Fibroblast of the conjunctiva (primary cell): ENCODE results near the gene IGFLR1.
"Not testable (repeated sequence)": the region's sequence is repeated elsewhere in the genome, so short reads cannot be mapped to it uniquely, and the experiment has no call there.

Experiments
- DNase-seq: peaks from one replicate; pipeline ENCODE4 v3.0.0-alpha.2; 2010; ENCODE audit warnings: low read depth

The IGFLR1 gene

GRCh38 chr19:35777086-35777841 is 35.0 kb upstream of the IGFLR1 start:
- DNase-seq: no peak

- DNase-seq: no peak
Observed at GRCh38 chr19:35776102-35776788, 34.0 kb upstream of the IGFLR1 start.

GRCh38 chr19:35775298-35776101 is 33.2 kb upstream of the IGFLR1 start, which contains the start of gene ARHGAP33:
TSS of gene ARHGAP33 (plus strand) at chr19:35775564. CDS start at chr19:35775659, 95 bp downstream.
- DNase-seq: peak; percentile 88

- DNase-seq: no peak
Observed at GRCh38 chr19:35775046-35775297, 32.7 kb upstream of the IGFLR1 start.

- DNase-seq: no peak
Observed at GRCh38 chr19:35774274-35775045, 32.2 kb upstream of the IGFLR1 start.

- DNase-seq: no peak
Observed at GRCh38 chr19:35773020-35773806, 31.0 kb upstream of the IGFLR1 start.

GRCh38 chr19:35772362-35772761 is 30.1 kb upstream of the IGFLR1 start:
- DNase-seq: not testable (repeated sequence)

- DNase-seq: no peak
Observed at GRCh38 chr19:35768082-35768421, 25.8 kb upstream of the IGFLR1 start.

- DNase-seq: no peak
Observed at GRCh38 chr19:35767288-35768081, 25.2 kb upstream of the IGFLR1 start.

- no peak for DNase-seq
Observed at GRCh38 chr19:35766571-35767104, 24.4 kb upstream of the IGFLR1 start.

- DNase-seq: no peak
Observed at GRCh38 chr19:35764432-35765315, 22.4 kb upstream of the IGFLR1 start.

GRCh38 chr19:35760711-35761349 is 18.6 kb upstream of the IGFLR1 start:
- DNase-seq: no peak

GRCh38 chr19:35759697-35760096 is 17.4 kb upstream of the IGFLR1 start:
- DNase-seq: no peak

GRCh38 chr19:35757749-35758608 is 15.7 kb upstream of the IGFLR1 start, which contains the start of gene PROSER3:
TSS of gene PROSER3 (plus strand) at chr19:35758176. CDS start at chr19:35758216, 40 bp downstream.
- DNase-seq: peak; percentile 100

GRCh38 chr19:35757231-35757748 is 15.0 kb upstream of the IGFLR1 start:
- DNase-seq: peak; percentile 97

GRCh38 chr19:35756377-35757230 is 14.4 kb upstream of the IGFLR1 start, which contains the start of gene HSPB6:
TSS of gene HSPB6 (minus strand) at chr19:35757029. CDS start at chr19:35757008, 21 bp downstream.
- DNase-seq: peak; percentile 74
